ENCODE measurements around the gene NAA38.

The NAA38 gene

DNA sequence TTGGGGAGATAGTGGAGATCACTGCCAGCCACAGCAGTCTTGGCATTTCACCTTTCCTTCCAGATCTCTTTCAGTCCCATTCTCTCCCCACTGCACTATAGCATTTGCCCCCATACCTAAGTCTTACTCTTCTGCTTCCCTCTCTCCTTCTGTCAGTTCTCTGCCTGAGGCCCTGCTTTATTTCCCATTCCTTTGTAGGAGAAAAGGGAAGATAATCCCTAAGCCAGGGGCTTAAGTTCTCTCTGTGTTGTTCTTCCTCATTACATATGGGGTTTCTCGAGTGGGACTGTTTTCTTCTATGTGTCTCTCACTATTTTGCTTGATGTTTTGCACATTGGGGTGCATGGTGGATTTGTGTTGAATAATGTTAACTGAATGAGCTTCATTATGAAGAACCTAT is 16.9 kb downstream of the NAA38 start:
- no peak for DNase-seq (ENCODE audit: low read depth)

DNA sequence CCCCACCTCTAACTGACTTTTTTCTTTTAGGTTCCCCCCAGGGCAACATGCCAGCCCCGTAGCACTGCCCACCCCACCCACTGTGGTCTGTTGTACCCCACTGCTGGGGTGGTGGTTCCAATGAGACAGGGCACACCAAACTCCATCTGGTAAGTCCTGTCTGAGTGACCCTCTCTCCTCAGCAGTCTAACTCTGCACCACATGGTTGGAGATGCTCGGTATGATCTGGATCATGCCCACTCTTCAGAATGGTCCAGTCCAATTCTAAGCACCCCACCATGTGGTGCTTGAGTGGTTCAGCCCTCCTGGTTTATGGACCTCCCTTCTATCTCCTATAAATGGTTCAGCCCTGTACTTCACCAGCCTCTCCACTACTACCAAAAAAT is 17.5 kb downstream of the NAA38 start:
- no peak for DNase-seq (ENCODE audit: low read depth)

DNA sequence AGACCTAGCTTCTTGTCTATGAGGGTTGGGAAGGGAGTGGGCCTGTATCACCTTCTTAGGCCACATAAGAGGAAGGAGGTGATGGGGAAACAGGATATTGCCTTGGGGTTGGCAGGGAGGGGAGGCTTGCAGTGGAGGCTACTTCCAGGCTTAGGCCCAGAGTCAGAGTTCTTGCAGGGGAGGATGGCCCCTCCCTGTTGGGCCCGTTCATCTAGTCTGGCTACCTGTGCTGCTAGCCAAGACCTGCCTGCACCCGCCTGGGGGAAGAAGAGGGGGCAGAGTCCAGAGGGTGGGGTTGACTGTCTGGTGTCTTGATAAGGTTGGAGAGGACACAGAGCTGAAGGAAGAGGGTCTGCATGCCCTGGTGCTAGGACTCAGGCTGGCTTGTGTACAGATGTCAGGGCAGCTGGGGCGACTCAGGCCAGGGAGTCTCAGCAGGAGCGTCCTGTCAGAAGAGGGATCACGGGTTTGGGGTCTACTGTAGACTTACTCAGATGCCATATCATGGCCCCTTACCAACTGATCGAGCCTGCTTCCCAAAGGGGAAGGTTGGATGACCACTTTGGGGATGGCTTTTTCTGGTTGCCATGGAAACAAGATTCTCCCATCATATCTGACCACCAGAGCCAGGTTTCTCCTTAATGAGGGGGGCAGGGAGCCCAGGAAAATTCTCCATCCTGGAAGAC is 18.0 kb downstream of the NAA38 start:
- no peak for DNase-seq (ENCODE audit: low read depth)

DNA sequence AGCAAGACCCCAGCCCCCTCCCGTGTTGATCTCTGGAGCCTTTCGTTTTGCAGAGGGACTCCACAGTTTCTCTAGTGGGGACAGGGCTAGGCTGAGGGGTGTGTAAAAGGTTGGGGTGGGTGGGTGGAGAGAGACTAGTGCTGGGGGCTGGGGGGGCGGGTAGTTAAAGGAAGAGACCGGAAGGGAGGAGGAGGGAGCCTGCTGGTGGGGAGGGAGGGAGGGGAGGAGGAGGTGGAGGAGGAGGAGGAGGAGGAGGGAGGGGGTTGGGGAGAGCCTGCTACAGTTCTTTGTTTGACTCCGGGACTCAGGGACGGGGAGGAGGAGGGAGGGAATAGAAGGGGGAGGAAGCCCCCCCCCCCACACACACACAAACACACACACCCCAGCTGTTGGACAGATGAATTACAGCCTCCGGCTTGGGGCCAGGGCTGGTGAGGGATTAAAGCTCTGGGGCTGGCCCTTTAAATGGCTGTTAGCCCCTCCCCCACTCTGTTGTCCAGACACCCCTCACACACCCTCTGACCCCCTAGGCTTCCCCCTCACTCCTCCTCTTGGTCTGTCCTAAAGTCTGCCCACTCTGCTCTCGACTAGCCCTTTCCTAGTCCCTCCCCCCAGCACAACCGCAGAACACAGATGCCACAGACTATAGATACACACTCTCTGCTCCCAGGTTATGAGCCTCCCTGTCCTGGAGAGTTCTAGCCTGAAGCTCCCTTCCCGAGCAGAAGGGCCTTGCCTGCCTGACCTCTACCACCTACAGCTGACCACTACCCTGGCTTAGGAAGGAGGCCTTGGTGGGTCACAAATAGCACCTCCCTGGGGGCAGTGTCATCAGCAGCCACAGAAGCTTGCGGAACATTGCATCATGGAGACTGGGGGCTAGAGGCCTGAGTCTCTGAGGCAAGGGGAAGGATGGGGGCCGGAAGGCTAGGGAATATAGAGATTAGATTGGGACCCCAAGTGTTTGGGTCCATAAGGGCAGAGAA is 19.0 kb downstream of the NAA38 start:
- no peak for DNase-seq (ENCODE audit: low read depth)

DNA sequence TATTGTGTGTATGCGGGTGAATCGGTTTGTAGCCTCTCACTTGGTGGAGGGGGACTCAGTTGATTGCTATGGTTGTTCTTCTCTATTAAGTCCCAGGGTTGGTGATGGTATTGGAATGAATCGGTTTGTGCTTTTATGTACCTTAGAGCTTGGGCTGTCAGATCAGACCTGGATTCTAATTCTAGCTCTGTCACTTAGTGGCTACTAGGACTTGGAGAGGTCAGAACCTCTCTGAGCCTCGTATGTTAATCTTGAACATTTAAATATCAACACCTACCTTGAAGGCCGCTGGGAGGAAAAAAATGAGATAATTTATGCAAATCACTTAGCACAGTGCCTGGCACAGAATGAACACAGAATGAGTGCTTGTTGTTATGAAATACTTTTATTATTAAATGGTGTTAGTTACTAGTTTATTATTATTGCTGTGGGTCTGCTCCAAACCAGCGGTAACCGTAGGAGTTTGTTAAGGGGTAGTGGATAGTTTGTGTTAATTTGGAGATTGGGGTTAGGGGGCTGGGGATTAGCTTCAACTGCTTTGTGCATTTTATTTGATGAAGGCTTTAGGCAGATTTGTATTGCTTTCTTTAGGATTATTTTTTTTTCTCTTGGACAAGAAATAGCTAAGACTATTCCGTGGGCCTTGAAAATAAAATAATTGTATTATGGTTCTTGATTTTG is 19.8 kb downstream of the NAA38 start:
- no peak for DNase-seq (ENCODE audit: low read depth)

DNA sequence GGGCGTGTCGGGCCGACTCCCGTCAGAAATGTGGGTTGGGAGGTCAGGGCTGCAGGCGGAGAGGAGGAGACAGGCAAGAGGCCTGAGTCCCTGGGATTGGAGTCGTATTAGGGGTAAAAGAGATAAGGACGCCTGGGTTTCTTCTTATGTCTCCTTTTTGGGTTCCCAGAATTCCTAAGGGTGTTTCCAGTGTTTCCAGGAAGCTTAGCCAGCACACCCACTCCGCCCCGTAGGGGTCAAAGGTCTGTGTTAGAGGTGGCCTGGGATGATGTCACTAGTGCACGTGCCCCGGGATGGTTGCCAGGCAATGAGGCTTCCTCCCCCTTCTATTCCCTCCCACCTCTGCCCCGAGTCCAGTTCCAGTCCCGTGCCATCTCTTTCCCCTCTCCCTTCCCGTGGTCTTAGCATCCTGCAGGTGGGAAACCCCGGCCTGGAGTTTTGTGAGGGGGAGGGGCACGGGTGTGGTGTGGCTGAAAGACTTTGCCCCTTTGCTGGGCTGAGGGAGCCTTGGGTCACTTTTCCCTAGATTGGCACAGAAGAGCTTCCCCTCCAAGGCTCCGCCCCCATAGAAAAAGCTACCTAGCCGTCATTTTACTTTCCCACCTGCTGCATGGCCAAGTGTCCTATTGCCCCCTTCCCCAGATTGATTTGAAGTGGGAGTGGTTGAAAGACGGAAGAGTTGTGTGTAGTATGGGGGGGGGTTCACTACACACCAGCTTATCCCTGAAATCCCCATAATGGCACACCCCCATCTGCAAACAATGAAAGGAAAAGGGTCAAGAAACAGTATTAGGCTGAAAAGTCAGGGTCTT is 20.6 kb downstream of the NAA38 start:
- no peak for DNase-seq (ENCODE audit: low read depth)

DNA sequence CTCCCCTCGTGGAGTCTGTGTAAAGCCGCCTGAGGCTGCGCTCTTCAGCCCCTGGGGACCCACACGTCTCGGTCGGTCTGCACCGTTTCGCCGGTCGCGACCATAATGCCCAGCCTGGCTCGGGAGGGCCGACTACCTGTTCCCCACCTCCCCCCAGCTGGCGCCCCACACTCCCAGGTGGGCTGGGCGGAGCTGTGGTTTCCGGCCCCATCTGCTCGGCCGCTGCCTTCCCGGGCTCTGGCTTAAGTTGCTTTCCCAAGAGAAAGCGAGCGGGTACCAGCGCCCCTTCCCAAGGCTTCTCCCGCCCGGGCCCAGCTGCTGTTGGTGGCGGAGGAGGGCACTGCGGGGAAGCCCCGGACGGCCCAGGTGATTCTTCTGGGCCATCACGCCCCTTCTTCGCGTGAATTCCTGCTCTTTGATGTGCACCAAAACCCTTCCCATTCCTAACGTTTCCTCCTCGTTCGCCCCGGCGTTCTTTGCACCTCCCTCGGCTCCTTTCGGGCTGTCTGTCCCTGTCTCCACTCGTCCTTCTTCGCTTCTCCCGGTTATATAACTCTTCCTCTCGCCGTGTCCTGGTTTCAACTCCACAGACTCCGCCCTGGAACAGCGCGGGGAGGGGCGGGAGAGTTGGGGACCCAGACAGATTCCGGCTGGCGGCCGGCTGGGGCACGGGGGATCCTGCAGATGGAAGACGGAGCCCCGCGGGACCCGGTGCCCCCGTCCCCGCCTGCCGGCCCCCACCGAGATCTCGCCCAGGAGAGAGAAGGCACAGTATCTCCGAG is 21.4 kb downstream of the NAA38 start:
- DNase-seq (ENCODE audit: low read depth) = no peak

DNA sequence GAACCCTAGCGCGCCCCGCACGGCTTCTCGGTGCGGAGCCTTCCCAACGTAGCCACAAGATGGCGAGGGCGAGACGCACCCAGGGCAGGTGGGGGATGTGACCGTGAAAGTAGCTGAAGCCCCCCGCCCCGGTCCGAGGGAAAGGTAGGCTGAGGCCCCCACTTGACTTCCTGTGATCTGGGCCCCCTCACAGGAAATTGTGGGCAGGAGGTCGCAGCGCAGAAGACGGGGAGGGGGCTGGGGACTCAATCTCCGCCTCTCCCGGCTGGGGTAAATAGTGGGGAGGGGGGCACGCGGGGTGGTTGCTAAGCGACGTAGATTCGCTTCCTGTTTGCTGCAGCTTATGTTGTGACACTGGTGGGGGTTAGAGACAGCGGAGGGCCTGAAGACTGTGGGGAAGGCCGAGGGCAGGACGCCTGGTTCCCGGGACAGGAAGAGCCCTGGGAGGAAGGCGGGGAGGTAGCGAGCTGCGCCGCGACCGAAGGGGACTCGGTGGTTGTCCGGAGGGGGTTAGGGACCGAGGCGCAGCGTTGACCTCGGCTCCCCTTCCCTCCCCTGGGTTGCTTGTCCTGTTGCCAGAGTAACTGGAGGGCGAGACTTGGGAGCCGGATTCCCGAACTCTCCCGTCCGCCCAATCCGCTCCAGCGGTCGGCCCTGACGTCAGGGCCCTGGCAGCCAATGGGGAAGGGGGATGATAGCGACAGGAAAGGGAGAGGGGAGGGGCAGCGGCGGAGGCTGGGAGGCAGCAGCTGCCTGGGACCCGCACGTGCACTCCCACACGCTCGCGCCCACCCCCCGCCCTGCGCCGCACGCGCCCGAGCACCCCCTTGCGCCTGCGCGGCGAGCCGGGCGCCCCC is 22.2 kb downstream of the NAA38 start:
- peak; percentile 60 for DNase-seq (ENCODE audit: low read depth)

DNA sequence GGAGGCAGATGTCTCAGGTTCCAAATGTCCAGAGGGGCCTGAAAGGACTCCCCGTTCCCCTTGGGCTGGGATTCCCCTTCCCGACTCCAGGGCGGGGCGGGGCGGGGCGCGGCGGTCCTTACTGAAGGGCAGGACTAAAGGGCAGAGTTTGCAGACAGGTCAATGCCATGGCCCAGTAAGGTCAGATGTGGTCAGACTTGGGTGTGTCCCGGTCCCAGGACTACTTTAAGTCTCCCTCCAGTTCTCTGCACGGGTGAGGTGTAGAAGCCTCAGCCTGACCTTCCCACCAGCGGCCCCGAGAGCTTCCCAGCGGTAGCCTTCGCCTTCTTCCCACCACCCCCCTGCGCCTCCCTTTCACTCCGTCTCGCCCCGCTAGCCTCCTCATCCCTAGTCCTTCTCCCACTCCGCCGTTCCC is 22.8 kb downstream of the NAA38 start:
- DNase-seq (ENCODE audit: low read depth) = no peak

DNA sequence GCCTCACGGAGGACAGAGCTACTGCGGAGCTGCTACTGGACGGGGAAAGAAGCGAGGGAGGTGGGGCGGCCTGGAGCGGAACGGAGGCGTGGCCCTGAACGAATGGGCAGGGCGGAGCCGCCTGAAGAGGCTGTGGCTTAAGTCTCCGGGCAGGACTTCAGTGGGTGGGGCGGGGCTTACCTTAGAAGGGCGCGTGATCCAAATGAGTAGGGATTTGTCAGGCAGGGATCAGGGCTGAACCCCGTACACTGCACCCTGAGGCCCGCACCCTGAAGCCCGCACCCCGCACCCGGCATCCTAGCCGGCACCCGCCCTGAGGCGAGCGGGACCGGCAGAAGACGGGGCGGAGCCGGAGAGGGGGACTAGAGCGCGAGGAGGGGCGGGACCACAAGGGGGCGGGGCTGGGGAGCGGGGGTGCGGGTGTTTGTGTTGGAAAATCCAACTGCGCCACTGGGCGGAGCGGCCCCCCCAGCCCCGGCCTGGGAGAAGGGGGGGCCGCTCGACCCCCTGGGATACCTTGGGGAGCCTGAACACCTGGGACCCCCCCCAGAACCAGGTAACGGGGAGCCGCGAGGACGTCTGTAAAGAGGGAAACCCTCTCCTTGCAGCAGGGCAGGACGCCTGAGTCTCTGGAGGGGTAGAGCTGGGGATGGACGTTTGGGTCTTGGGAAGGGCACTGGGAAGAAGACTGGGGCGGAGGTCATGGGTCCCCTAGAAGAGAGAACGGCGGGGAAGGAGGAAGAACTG is 23.4 kb downstream of the NAA38 start, which contains the start of gene KDM6B:
Gene KDM6B, plus strand, starts transcription at position 423 of the 747 bp plus-strand sequence. CDS start 11,338 bp downstream, outside the sequence.
- peak; percentile 75 for DNase-seq (ENCODE audit: low read depth)

DNA sequence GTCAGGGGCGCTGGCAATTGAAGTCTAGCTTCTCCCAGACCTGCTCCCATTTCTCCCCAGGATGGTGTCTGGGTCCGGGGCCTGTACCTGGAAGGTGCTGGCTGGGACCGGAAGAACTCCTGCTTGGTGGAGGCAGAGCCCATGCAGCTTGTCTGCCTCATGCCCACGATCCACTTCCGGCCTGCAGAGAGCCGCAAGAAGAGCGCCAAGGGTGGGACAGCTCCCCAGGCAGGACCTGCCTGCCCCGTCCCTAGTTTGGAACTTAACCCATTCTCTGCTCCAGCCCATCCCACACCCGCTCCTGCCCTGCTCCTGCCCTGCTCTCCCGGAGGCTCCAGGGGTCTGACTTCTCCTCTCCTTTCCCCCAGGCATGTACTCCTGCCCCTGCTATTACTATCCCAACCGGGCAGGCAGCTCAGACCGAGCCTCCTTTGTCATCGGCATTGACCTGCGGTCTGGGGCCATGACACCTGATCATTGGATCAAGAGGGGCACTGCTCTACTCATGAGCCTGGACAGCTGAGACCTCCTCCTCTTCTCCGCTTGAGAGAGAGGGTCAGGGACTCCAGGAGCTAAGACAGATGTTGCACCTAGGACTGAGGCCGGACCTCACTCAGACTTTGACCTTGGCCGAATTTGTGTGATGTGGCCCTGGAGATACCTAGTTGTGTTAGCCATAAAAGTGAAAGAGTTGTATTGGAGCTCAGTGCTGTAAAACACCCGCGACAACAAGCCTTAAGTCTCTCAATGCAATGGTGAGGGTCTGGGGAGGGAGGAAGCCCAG is 24.2 kb downstream of the NAA38 start:
- no peak for DNase-seq (ENCODE audit: low read depth)

DNA sequence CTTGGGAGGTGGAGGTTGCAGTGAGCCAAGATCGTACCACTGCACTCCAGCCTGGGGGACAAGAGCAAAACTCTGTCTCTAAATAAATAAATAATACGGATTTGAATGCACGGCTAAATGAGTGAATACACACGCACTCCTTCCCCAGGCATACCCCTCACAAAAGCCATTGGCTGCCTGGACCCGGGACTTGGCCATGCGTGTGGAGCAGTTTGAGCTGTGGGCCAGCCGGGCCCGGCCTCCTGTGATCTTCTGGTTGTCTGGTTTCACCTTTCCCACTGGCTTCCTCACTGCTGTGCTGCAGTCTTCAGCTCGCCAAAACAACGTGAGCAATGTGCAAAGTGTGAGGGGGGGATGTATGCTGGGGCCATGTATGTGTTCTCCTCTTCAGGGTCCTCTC is 24.9 kb downstream of the NAA38 start:
- no peak for DNase-seq (ENCODE audit: low read depth)

DNA sequence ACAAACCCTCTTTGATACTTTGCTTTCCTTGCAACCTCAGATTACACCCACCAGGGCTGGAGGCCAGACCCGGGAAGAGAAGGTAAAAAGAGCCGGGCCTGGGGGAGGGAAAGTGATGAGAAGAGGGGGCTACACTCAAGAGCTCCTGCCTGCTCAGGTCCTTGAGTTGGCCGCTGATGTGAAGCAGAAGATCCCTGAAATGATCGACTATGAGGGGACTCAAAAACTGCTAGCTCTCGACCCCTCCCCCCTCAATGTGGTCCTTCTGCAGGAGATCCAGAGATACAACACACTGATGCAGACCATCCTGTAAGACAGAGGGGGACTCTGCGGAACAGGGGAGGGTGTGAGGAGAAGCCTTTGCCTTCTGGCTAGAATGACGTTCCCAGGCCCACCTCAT is 26.1 kb downstream of the NAA38 start:
- no peak for DNase-seq (ENCODE audit: low read depth)

DNA sequence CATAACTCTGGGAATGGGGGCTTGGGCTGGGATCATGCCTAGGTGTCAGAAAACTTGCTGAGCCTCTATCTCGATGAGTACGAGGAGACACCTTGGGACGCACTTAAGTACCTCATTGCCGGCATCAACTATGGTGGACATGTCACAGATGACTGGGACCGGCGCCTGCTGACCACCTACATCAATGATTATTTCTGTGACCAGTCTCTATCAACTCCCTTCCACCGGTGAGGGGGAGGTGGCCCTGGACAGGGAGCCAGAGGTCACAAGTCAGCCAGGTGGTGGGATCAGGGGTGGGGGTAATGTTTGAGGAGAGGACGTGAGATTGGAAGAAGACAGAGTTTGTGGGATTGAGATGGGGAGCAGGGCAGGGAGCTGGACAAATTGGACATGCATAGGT is 26.7 kb downstream of the NAA38 start:
- DNase-seq (ENCODE audit: low read depth) = no peak

DNA sequence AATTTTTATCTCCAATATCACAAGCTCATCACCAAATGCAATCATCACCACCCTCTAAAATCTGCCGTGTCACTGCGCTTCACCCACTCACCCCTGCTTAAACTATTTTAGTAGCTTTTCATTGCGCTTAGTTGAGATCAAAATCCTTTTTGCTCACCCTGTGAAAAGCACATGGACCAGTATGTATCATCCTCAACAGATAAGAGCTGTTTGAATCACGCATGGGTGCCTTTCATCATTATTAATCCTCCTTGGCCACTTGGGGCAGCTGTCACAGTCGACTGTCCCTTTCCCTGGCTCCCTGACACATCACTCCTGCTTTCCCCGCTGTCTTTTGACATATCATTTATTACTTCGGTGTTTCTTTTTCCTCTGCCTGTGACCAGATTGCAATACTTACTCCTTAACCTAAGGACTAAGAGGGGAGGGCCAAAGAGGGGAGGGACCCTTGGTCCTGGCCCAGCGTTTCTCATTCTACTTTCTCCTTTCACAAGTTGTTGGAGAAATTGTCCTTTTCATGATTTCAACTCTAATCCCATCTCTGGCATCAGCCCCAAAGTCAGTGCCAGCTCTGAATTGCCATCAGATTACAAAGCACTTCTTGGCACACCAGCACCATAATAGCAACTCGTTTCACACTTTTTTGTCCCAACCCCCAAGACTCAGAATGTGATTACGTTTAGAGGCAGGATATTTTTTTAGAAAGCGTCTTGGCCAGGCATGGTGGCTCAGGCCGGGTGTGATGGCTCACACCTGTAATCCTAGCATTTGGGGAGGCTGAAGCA is 32.0 kb downstream of the NAA38 start:
- no peak for DNase-seq (ENCODE audit: low read depth)

DNA sequence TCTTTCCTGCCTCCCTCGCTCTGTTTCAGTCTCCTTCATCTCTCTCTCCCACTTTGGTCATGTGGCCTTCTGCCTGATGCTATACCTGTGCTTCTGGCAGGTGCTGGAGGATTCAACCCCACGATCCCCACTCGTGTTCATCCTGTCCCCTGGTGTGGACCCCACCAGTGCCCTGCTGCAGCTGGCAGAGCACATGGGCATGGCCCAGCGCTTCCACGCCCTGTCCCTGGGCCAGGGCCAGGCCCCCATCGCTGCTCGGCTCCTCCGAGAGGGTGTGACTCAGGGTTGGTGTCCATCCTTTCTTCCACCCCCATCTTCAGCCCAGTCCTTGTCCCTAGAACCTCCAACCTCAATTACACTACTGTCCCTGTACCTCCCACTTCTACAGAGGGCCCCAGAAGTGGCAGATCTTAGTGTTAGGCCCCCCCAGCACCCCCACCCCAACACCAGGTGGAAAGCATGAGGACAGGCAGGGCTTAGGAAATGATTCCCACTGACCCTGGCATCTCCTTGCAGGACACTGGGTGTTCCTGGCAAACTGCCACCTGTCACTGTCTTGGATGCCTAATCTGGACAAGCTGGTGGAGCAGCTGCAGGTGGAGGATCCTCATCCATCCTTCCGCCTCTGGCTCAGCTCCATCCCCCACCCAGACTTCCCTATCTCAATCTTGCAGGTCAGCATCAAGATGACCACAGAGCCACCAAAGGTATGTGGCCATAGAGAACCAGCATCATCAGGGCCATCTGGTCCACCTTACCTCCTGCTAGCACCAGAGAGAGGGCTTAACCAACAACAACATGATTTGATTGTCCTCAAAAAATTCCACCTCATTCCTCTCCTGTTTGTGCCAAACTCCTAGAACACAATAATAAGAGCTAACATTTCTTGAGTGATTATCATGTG is 33.1 kb downstream of the NAA38 start:
- no peak for DNase-seq (ENCODE audit: low read depth)

DNA sequence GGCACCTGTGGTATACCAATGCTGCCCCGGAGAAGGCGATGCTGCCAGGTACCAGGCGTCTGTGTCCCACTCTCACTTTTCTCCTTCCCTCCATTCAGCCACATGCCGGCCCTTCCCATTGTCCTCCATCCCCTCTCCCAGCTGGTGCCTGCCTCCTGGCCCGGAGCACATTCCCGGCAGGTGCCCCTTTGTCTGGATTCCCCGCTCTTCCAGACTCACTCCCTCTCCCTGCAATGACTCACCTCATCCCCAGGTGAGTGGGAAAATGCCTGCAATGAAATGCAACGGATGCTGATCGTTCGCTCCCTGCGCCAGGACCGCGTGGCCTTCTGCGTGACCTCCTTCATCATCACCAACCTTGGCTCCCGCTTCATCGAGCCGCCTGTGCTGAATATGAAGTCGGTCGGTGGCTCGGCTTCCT is 33.8 kb downstream of the NAA38 start:
- DNase-seq (ENCODE audit: low read depth) = no peak

Data from stimulated activated CD8-positive, alpha-beta memory T cell treated with anti-CD3 and anti-CD28 coated beads, Interleukin-15, amount 100 ng/mL, for 1 hour (primary cell).